ENCODE measurements around the gene PSG6.
"Not testable (repeated sequence)": the region's sequence is repeated elsewhere in the genome, so short reads cannot be mapped to it uniquely, and the experiment has no call there.

The PSG6 gene

GRCh38 chr19:42917634-42918033, at the start of gene PSG6:
Gene PSG6 (minus strand): TSS chr19:42917894. CDS start chr19:42917792, 102 bp downstream.
- not testable (repeated sequence) for H3K4me3 ChIP-seq (ENCODE audit: low read length)

- no peak for TF ChIP-seq ZNF274 (IDR thresholded peaks at IDR 0.05; ENCODE audit: low read depth, low read length)
- H3K4me3 ChIP-seq (ENCODE audit: low read length): no peak overlapping the region
Observed at GRCh38 chr19:42965176-42965575, 47.5 kb upstream of the PSG6 start.

GRCh38 chr19:42961119-42961518, 43.4 kb upstream of the PSG6 start:
- no peak for TF ChIP-seq ZNF274 (IDR thresholded peaks at IDR 0.05; ENCODE audit: low read depth, low read length)

GRCh38 chr19:42952126-42952525, 34.4 kb upstream of the PSG6 start:
- H3K4me3 ChIP-seq (ENCODE audit: low read length): not testable (repeated sequence)

More at GRCh38 chr19:42961119-42961518, 43.4 kb upstream of the PSG6 start:
- H3K4me3 ChIP-seq (ENCODE audit: low read length): no peak overlapping the region

GRCh38 chr19:42951476-42951875, 33.8 kb upstream of the PSG6 start:
- not testable (repeated sequence) for H3K4me3 ChIP-seq (ENCODE audit: low read length)

- H3K4me3 ChIP-seq (ENCODE audit: low read length): no peak overlapping the region
- no peak for TF ChIP-seq ZNF274 (IDR thresholded peaks at IDR 0.05; ENCODE audit: low read depth, low read length)
Observed at GRCh38 chr19:42942187-42942789, 24.6 kb upstream of the PSG6 start.

GRCh38 chr19:42937107-42937506, 19.4 kb upstream of the PSG6 start, which contains the start of gene PSG7:
Gene PSG7 (minus strand): TSS chr19:42937207. CDS start chr19:42937076, 131 bp downstream.
- H3K4me3 ChIP-seq (ENCODE audit: low read length): not testable (repeated sequence)

GRCh38 chr19:42934726-42935125, 17.0 kb upstream of the PSG6 start:
- not testable (repeated sequence) for H3K4me3 ChIP-seq (ENCODE audit: low read length)

GRCh38 chr19:42934183-42934582, 16.5 kb upstream of the PSG6 start:
- H3K4me3 ChIP-seq (ENCODE audit: low read length): not testable (repeated sequence)

GRCh38 chr19:42933412-42933811, 15.7 kb upstream of the PSG6 start:
- not testable (repeated sequence) for H3K4me3 ChIP-seq (ENCODE audit: low read length)

GRCh38 chr19:42932485-42933101, 14.9 kb upstream of the PSG6 start:
- H3K4me3 ChIP-seq (ENCODE audit: low read length): not testable (repeated sequence)

GRCh38 chr19:42930214-42930613, 12.5 kb upstream of the PSG6 start:
- H3K4me3 ChIP-seq (ENCODE audit: low read length): not testable (repeated sequence)

- TF ChIP-seq ZNF274 (IDR thresholded peaks at IDR 0.05; ENCODE audit: low read depth, low read length): no peak
- H3K4me3 ChIP-seq (ENCODE audit: low read length): no peak overlapping the region
Observed at GRCh38 chr19:42928896-42929295, 11.2 kb upstream of the PSG6 start.

GRCh38 chr19:42926781-42927180, 9.1 kb upstream of the PSG6 start:
- H3K4me3 ChIP-seq (ENCODE audit: low read length): no peak overlapping the region
- no peak for TF ChIP-seq ZNF274 (IDR thresholded peaks at IDR 0.05; ENCODE audit: low read depth, low read length)

- H3K4me3 ChIP-seq (ENCODE audit: low read length): not testable (repeated sequence)
Observed at GRCh38 chr19:42923106-42923505, 5.4 kb upstream of the PSG6 start.

- H3K4me3 ChIP-seq (ENCODE audit: low read length): not testable (repeated sequence)
Observed at GRCh38 chr19:42920971-42921370, 3.3 kb upstream of the PSG6 start.

GRCh38 chr19:42919757-42920079, 2.0 kb upstream of the PSG6 start:
- no peak for TF ChIP-seq ZNF274 (IDR thresholded peaks at IDR 0.05; ENCODE audit: low read depth, low read length)
- no peak overlapping the region for H3K4me3 ChIP-seq (ENCODE audit: low read length)

- not testable (repeated sequence) for H3K4me3 ChIP-seq (ENCODE audit: low read length)
Observed at GRCh38 chr19:42919070-42919756, 1.5 kb upstream of the PSG6 start.

GRCh38 chr19:42918377-42919069, 829 bp upstream of the PSG6 start:
- H3K4me3 ChIP-seq (ENCODE audit: low read length): not testable (repeated sequence)

GRCh38 chr19:42916931-42917330, 763 bp downstream of the PSG6 start:
- not testable (repeated sequence) for H3K4me3 ChIP-seq (ENCODE audit: low read length)

GRCh38 chr19:42913516-42913915, 4.2 kb downstream of the PSG6 start:
- not testable (repeated sequence) for H3K4me3 ChIP-seq (ENCODE audit: low read length)
